Measurements from ENCODE around the gene MDFI. TPM values are rescaled to one million over a fixed set of nuclear protein-coding genes. Genes with fewer than 3 reads are reported as not detected.

The MDFI gene
- total RNA-seq, 4 donors from 2014 or later = 14.4 to 80.0 (median 23.4) TPM

DNA sequence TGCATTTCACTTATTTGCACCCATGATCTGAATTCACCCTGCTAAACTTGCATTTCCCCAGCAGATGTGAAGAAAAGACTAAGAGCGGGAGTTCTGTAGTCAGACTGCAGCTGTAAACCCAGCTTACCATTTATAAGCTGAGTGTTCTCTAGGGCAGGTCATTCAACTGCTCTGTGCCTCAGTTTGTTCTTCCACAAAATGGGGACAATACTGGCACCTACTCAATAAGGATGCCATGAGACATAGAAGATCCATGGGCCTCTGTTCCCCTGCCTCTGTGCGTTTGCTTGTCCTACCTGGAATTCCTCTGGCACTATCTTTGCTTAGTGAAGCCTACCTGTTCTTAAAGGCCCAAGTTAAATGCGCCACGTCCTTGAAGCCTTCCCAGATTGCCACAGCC lies 12.2 kb upstream of the MDFI start:
- no peaks in the 10 kb centered on the region for H3K4me1 ChIP-seq
- no peak overlapping the region for H3K27ac ChIP-seq
- no peaks in the 10 kb centered on the region for H3K36me3 ChIP-seq
- H3K9me3 ChIP-seq = no peaks in the 10 kb centered on the region
- TF ChIP-seq POLR2A (IDR thresholded peaks at IDR 0.05) = no peak
- H3K4me3 ChIP-seq = no peak overlapping the region
- intact Hi-C loops (cut with DNase I; ENCODE audit: low total_unique reads) = no loop called here
- H3K27me3 ChIP-seq = no peaks in the 10 kb centered on the region
- no peak for DNase-seq

- Histone ChIP-seq H3K9me3 (no peaks in the 10 kb centered on the region), H3K27me3 (no peaks in the 10 kb centered on the region), H3K27ac (no peak overlapping the region), H3K4me3 (no peak overlapping the region), H3K36me3 (no peaks in the 10 kb centered on the region), H3K4me1 (no peaks in the 10 kb centered on the region)
- no peak for DNase-seq
- intact Hi-C loops (cut with DNase I; ENCODE audit: low total_unique reads) = no loop called here
- TF ChIP-seq, protein P1, sequence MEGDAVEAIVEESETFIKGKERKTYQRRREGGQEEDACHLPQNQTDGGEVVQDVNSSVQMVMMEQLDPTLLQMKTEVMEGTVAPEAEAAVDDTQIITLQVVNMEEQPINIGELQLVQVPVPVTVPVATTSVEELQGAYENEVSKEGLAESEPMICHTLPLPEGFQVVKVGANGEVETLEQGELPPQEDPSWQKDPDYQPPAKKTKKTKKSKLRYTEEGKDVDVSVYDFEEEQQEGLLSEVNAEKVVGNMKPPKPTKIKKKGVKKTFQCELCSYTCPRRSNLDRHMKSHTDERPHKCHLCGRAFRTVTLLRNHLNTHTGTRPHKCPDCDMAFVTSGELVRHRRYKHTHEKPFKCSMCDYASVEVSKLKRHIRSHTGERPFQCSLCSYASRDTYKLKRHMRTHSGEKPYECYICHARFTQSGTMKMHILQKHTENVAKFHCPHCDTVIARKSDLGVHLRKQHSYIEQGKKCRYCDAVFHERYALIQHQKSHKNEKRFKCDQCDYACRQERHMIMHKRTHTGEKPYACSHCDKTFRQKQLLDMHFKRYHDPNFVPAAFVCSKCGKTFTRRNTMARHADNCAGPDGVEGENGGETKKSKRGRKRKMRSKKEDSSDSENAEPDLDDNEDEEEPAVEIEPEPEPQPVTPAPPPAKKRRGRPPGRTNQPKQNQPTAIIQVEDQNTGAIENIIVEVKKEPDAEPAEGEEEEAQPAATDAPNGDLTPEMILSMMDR (IDR thresholded peaks at IDR 0.05) = no peak
These were observed 11.4 kb upstream of the MDFI start for GRCh38 chr6:41626917-41627316.

- intact Hi-C loops (cut with DNase I; ENCODE audit: low total_unique reads) = no loop called here
These were observed 9.1 kb upstream of the MDFI start for GRCh38 chr6:41629128-41629527.

GRCh38 chr6:41630069-41630468 lies 8.2 kb upstream of the MDFI start:
- intact Hi-C loops (cut with DNase I; ENCODE audit: low total_unique reads) = no loop called here
- TF ChIP-seq, protein P1 (IDR thresholded peaks at IDR 0.05) = no peak
- no peak for TF ChIP-seq POLR2A (IDR thresholded peaks at IDR 0.05)
- Histone ChIP-seq H3K36me3 (no peaks in the 10 kb centered on the region), H3K9me3 (no peaks in the 10 kb centered on the region), H3K4me3 (no peak overlapping the region), H3K27ac (no peak overlapping the region), H3K27me3 (no peaks in the 10 kb centered on the region), H3K4me1 (no peaks in the 10 kb centered on the region)
- DNase-seq = no peak

More at GRCh38 chr6:41629128-41629527, 9.1 kb upstream of the MDFI start:
- DNase-seq = no peak
- Histone ChIP-seq H3K27ac (no peak overlapping the region), H3K36me3 (no peaks in the 10 kb centered on the region), H3K27me3 (no peaks in the 10 kb centered on the region), H3K4me3 (no peak overlapping the region), H3K4me1 (no peaks in the 10 kb centered on the region), H3K9me3 (no peaks in the 10 kb centered on the region)
- TF ChIP-seq, protein P1 (IDR thresholded peaks at IDR 0.05) = no peak
- no peak for TF ChIP-seq POLR2A (IDR thresholded peaks at IDR 0.05)

DNA sequence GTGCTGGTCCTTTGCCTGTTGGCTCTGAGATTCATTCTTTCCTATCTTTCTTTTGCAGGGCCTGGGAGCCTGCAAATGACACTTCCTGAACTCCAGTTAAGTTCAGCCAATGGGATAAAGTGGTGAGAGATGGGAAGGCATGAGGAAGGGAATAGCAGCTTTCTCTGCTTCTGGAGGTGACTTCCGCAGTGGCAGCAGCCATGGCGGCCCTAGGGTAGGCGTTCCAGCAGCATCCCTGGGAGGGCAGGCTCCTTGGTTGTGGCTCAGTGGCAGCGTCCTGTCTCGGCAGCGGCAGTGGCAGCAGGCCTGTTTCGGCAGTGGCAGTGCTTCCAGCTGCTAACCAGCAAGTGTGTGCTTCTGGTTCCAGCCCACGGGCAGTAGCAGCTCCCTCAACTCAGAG lies 7.3 kb upstream of the MDFI start:
- H3K27me3 ChIP-seq = no peaks in the 10 kb centered on the region
- H3K4me1 ChIP-seq = no peaks in the 10 kb centered on the region
- intact Hi-C loops (cut with DNase I; ENCODE audit: low total_unique reads) = no loop called here
- TF ChIP-seq, protein P1 (IDR thresholded peaks at IDR 0.05) = no peak
- TF ChIP-seq POLR2A (IDR thresholded peaks at IDR 0.05) = no peak
- H3K9me3 ChIP-seq = no peaks in the 10 kb centered on the region
- no peak for DNase-seq
- no peak overlapping the region for H3K27ac ChIP-seq
- no peak overlapping the region for H3K4me3 ChIP-seq
- H3K36me3 ChIP-seq = no peaks in the 10 kb centered on the region

DNA sequence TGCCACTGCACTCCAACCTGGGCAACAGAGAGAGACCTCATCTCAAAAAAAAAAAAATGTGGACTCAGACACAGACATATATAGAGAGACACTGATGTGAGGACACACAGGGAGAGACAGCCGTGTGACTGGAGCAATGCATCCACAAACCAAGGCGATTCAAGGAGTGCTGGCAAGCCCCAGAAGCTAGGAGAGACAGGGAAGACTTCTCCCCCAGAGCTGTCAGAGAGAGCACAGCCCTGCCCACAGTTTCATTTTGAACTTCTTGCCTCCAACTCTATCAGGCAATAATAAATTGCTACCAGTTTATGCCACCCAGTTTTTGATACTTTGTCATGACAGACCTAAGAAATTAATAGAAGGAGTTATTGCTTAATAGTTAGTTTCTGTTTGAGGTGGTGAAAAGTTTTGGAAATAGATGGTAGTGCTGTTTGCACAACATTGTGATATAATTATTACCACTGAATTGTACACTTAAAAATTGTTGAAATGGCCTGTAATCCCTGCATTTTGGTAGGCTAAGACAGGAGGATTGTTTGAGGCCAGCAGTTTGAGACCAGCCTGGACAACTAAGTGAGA lies 5.1 kb upstream of the MDFI start:
- Histone ChIP-seq H3K36me3 (no peaks in the 10 kb centered on the region), H3K9me3 (no peaks in the 10 kb centered on the region), H3K27me3 (no peaks in the 10 kb centered on the region), H3K4me3 (no peak overlapping the region), H3K4me1 (peaks cover 0 to 6% of the 10 kb centered on the region in 2 donors), H3K27ac (no peak overlapping the region)
- TF ChIP-seq, protein P1 (IDR thresholded peaks at IDR 0.05) = no peak
- no peak for TF ChIP-seq POLR2A (IDR thresholded peaks at IDR 0.05)
- no peak for DNase-seq
- intact Hi-C loops (cut with DNase I; ENCODE audit: low total_unique reads) = no loop called here

All from uterus (tissue), 4 donors.